Karpas-422 (cell line): ENCODE data around the gene PTPN12. TPM values are rescaled to one million over a fixed set of nuclear protein-coding genes. Genes with fewer than 3 reads are reported as not detected.

Experiments used
- DNase-seq: peaks from one replicate; pipeline ENCODE4 v3.0.0-alpha.2; 2015
- H2AFZ ChIP-seq: fragments of 200-600 bp; sonication (generic); 2 replicates; pipeline ENCODE4 v1.6.1; 2014; ENCODE audit warnings: antibody characterized with exemption, low read length, mixed read lengths
- H3K27ac ChIP-seq: fragments of 200-600 bp; sonication (generic); 2 replicates; pipeline ENCODE4 v1.5.1; 2014; ENCODE audit warnings: mild to moderate bottlenecking, low read length, moderate library complexity
- H3K27me3 ChIP-seq: fragments of 200-600 bp; sonication (generic); 2 replicates; pipeline ENCODE4 v1.6.1; 2014; ENCODE audit warnings: low read length, mixed read lengths
- H3K36me3 ChIP-seq: fragments of 200-600 bp; sonication (generic); 2 replicates; pipeline ENCODE4 v1.6.1; 2014; ENCODE audit warnings: low read length, mixed read lengths; ENCODE audit not compliant: insufficient read depth
- H3K4me1 ChIP-seq: fragments of 200-600 bp; sonication (generic); 2 replicates; pipeline ENCODE4 v1.6.1; 2014; ENCODE audit warnings: mild to moderate bottlenecking, low read length, mixed read lengths
- H3K4me2 ChIP-seq: fragments of 200-600 bp; sonication (generic); 2 replicates; pipeline ENCODE4 v1.6.1; 2014; ENCODE audit warnings: low read length, low read depth, mild to moderate bottlenecking; ENCODE audit not compliant: poor library complexity, severe bottlenecking
- H3K4me3 ChIP-seq: fragments of 200-600 bp; sonication (generic); 2 replicates; pipeline ENCODE4 v1.5.1; 2014; ENCODE audit warnings: mild to moderate bottlenecking, antibody characterized with exemption, low read length, mixed read lengths
- H3K79me2 ChIP-seq: fragments of 200-600 bp; sonication (generic); 2 replicates; pipeline ENCODE4 v1.6.1; 2014; ENCODE audit warnings: mild to moderate bottlenecking, low read length, mixed read lengths
- H3K9ac ChIP-seq: fragments of 200-600 bp; sonication (generic); 2 replicates; pipeline ENCODE4 v1.6.0; 2014; ENCODE audit warnings: low read length
- H3K9me2 ChIP-seq: fragments of 200-600 bp; sonication (generic), shearing (Covaris generic); replicated peaks from 2 replicates; pipeline ENCODE4 v1.6.0; 2014; ENCODE audit warnings: mild to moderate bottlenecking, low read length, moderate library complexity; ENCODE audit not compliant: insufficient read depth
- H3K9me3 ChIP-seq: fragments of 300-700, 200-600 bp; sonication (generic); 2 replicates; pipeline ENCODE4 v1.6.1; 2014; ENCODE audit warnings: low read length, mixed read lengths
- H4K20me1 ChIP-seq: fragments of 200-600 bp; sonication (generic); 2 replicates; pipeline ENCODE4 v1.6.1; 2014; ENCODE audit warnings: mild to moderate bottlenecking, antibody characterized with exemption, low read length, low read depth; ENCODE audit not compliant: insufficient read depth
- total RNA-seq: library from RNA; depleted of rRNA; stranded (reverse); fragments of >200 nt; shearing (Covaris generic); gene quantifications from 2 replicates; pipeline ENCODE4 v1.2.3, GENCODE V29; 2014; ENCODE audit warnings: low replicate concordance

Gene PTPN12
- total RNA-seq, 1 experiment from 2014 or later: 17.1 TPM

- Histone ChIP-seq H3K79me2 (no peaks in the 10 kb centered on the region), H3K4me1 (no peaks in the 10 kb centered on the region), H3K27me3 (no peaks in the 10 kb centered on the region), H3K4me3 (no peak overlapping the region), H4K20me1 (no peaks in the 10 kb centered on the region), H3K27ac (no peak overlapping the region), H3K9ac (no peak overlapping the region), H3K4me2 (no peak overlapping the region), H2AFZ (no peak overlapping the region), H3K9me2 (no peaks in the 10 kb centered on the region), H3K9me3 (no peaks in the 10 kb centered on the region), H3K36me3 (no peaks in the 10 kb centered on the region)
- no peak for DNase-seq
Observed at GRCh38 chr7:77626586-77627308, 89.7 kb downstream of the PTPN12 start.

GRCh38 chr7:77627309-77627676, 90.2 kb downstream of the PTPN12 start:
- Histone ChIP-seq H3K9ac (no peak overlapping the region), H3K36me3 (no peaks in the 10 kb centered on the region), H3K4me2 (no peak overlapping the region), H3K9me2 (no peaks in the 10 kb centered on the region), H3K4me3 (no peak overlapping the region), H3K9me3 (no peaks in the 10 kb centered on the region), H2AFZ (no peak overlapping the region), H3K27me3 (no peaks in the 10 kb centered on the region), H3K27ac (no peak overlapping the region), H3K4me1 (no peaks in the 10 kb centered on the region), H3K79me2 (no peaks in the 10 kb centered on the region), H4K20me1 (no peaks in the 10 kb centered on the region)
- DNase-seq: no peak

DNA sequence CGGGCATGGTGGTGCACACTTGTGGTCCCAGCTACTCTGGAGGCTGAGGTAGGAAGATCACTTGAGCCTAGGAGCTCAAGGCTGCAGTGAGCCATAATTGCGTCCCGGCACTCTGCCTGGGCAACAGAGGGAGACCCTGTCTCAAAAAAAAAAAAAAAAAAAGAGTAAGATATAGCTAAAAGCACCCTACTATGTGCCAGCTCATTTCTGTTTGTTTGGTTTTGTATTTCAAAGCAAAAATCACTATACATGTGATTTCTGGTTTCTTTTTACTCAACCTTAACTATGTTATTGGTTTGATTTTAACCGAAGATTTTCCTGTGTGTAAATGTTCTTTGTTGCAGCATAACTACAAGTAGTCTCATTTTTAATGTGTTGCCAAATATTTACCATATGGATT, 92.7 kb downstream of the PTPN12 start:
- no peak overlapping the region for H3K9ac ChIP-seq
- no peak overlapping the region for H3K27ac ChIP-seq
- H3K36me3 ChIP-seq: no peaks in the 10 kb centered on the region
- no peaks in the 10 kb centered on the region for H3K27me3 ChIP-seq
- no peak for DNase-seq
- H3K4me1 ChIP-seq: no peaks in the 10 kb centered on the region
- H3K4me3 ChIP-seq: no peak overlapping the region
- no peaks in the 10 kb centered on the region for H3K9me3 ChIP-seq
- no peak overlapping the region for H2AFZ ChIP-seq
- H3K79me2 ChIP-seq: no peaks in the 10 kb centered on the region
- H4K20me1 ChIP-seq: no peaks in the 10 kb centered on the region
- H3K9me2 ChIP-seq: no peaks in the 10 kb centered on the region
- H3K4me2 ChIP-seq: no peak overlapping the region

- Histone ChIP-seq H3K4me1 (no peaks in the 10 kb centered on the region), H3K9me2 (no peaks in the 10 kb centered on the region), H2AFZ (no peak overlapping the region), H3K9ac (no peak overlapping the region), H3K36me3 (no peaks in the 10 kb centered on the region), H3K27me3 (no peaks in the 10 kb centered on the region), H4K20me1 (no peaks in the 10 kb centered on the region), H3K4me3 (no peak overlapping the region), H3K4me2 (no peak overlapping the region), H3K27ac (no peak overlapping the region), H3K9me3 (no peaks in the 10 kb centered on the region), H3K79me2 (no peaks in the 10 kb centered on the region)
- DNase-seq: no peak
Observed at GRCh38 chr7:77631820-77632219, 94.7 kb downstream of the PTPN12 start.

GRCh38 chr7:77644774-77645173, 107.7 kb downstream of the PTPN12 start:
- Histone ChIP-seq H4K20me1 (no peaks in the 10 kb centered on the region), H3K27me3 (no peaks in the 10 kb centered on the region), H2AFZ (no peak overlapping the region), H3K79me2 (no peaks in the 10 kb centered on the region), H3K4me3 (no peak overlapping the region), H3K4me2 (no peak overlapping the region), H3K9ac (no peak overlapping the region), H3K36me3 (no peaks in the 10 kb centered on the region), H3K9me2 (no peaks in the 10 kb centered on the region), H3K4me1 (no peaks in the 10 kb centered on the region), H3K27ac (no peak overlapping the region), H3K9me3 (no peaks in the 10 kb centered on the region)
- DNase-seq: no peak

DNA sequence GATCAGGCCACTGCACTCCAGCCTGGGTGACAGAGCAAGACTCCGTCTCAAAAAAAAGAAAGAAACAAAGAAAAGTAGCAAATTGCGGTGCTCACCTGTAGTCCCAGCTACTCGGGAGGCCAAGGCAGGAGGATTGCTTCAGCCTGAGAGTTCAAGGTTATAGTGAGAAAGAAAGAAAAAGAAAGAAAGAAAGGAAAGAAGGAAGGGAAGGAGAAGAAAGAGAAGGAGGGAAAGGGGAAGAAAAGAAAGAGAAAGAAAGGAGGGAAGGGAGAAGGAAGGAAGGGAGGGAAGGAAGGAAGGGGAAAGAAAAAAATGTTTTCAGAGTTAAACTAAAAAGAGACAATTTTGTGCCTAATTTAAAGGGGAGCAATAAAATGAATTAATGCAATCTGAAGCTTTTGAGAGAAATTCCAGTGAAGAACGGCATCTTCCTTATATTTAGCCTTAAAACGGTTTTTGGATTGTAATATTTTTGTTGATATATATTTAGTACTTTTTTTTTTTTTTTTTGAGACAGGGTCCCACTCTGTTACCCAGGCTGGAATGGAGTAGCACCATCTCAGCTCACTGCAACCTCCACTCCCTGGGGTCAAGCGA, 111.7 kb downstream of the PTPN12 start:
- DNase-seq: no peak
- no peaks in the 10 kb centered on the region for H3K36me3 ChIP-seq
- H3K4me2 ChIP-seq: no peak overlapping the region
- H3K9me2 ChIP-seq: no peaks in the 10 kb centered on the region
- no peaks in the 10 kb centered on the region for H3K79me2 ChIP-seq
- H3K4me1 ChIP-seq: peaks cover 4% of the 10 kb centered on the region; the same call in 1 of the 2 replicates
- no peaks in the 10 kb centered on the region for H3K9me3 ChIP-seq
- no peak overlapping the region for H3K27ac ChIP-seq
- H4K20me1 ChIP-seq: no peaks in the 10 kb centered on the region
- no peaks in the 10 kb centered on the region for H3K27me3 ChIP-seq
- H2AFZ ChIP-seq: no peak overlapping the region
- H3K9ac ChIP-seq: no peak overlapping the region
- H3K4me3 ChIP-seq: no peak overlapping the region

DNA sequence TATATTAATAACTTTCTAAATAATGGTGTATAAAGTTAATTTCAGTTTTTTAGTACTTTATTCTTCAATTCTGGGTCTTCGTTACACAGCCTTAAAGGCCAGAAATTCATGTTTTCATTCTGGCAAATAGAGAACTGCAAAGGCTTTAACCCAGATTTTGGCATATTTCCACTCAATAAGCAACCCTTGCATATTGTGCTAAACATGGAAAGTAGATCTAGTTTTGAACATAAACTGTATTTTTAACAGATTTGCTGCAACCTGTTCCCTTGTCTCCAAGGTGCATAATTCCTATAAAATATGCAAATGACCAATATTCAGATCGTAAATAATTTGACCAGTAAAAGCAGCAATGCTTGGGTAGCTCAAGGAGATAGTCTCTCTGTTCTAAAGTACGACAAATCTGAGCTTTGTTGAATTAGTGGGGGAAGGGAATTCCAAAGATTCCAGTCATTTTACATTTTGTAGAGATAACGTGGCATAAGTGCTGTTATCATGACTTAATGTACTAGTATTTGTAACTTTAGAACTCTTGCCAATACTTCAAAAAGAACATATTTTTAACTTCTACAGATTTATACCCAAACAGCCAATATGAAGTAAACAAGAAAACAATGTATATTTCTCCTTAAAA, 112.7 kb downstream of the PTPN12 start:
- no peaks in the 10 kb centered on the region for H3K9me3 ChIP-seq
- H3K9ac ChIP-seq: no peak overlapping the region
- no peaks in the 10 kb centered on the region for H4K20me1 ChIP-seq
- H3K9me2 ChIP-seq: no peaks in the 10 kb centered on the region
- no peaks in the 10 kb centered on the region for H3K27me3 ChIP-seq
- no peak overlapping the region for H3K27ac ChIP-seq
- no peak for DNase-seq
- no peaks in the 10 kb centered on the region for H3K79me2 ChIP-seq
- H2AFZ ChIP-seq: no peak overlapping the region; the same call in 1 of the 2 replicates
- no peak overlapping the region for H3K4me3 ChIP-seq
- no peaks in the 10 kb centered on the region for H3K36me3 ChIP-seq
- peaks cover 4% of the 10 kb centered on the region; the same call in 1 of the 2 replicates for H3K4me1 ChIP-seq
- H3K4me2 ChIP-seq: no peak overlapping the region

GRCh38 chr7:77651575-77652162, 114.6 kb downstream of the PTPN12 start:
- Histone ChIP-seq H3K79me2 (no peaks in the 10 kb centered on the region), H3K36me3 (no peaks in the 10 kb centered on the region), H4K20me1 (no peaks in the 10 kb centered on the region), H3K4me3 (no peak overlapping the region), H2AFZ (0 out of 2 replicates have a peak overlapping the region, but pooled peaks have one; percentile 14), H3K4me1 (peaks cover 4% of the 10 kb centered on the region; the same call in 1 of the 2 replicates), H3K9ac (no peak overlapping the region), H3K27ac (no peak overlapping the region), H3K9me2 (no peaks in the 10 kb centered on the region), H3K4me2 (no peak overlapping the region), H3K9me3 (no peaks in the 10 kb centered on the region), H3K27me3 (no peaks in the 10 kb centered on the region)
- peak; percentile 81 for DNase-seq
